ENCODE data around the gene DSG3. TPM values are rescaled to one million over a fixed set of nuclear protein-coding genes. Genes with fewer than 3 reads are reported as not detected.

Gene DSG3
- total RNA-seq, 2 donors from 2014 or later: not detected

DNA sequence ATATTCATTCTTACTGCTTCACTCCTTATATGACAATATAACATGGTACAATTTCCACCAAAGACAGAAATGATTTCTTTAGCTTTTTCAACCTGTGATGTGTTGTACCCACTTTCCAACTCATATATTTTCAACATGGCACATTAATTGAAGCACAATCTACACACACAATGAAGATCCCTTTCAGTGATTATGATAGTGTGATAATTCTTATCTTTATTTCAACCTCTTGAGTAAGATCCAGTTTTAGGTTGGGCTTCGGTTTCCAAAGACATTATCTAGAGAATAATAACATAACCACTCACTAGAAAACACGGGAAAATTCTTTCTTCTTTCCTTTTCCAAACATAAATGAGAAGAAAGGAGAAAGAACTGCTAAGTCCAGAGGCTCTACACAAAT, 3.4 kb upstream of the DSG3 start:
- peaks cover 0 to 3% of the 10 kb centered on the region in 2 donors for H3K27me3 Mint-ChIP-seq
- H3K27ac Mint-ChIP-seq: no peak overlapping the region
- H3K4me1 Mint-ChIP-seq (ENCODE audit: low read depth in 2 of 2): no peaks in the 10 kb centered on the region
- DNase-seq (ENCODE audit: low spot score): no peak
- H3K9me3 Mint-ChIP-seq: no peaks in the 10 kb centered on the region
- H3K36me3 Mint-ChIP-seq: no peaks in the 10 kb centered on the region
- no peak overlapping the region for H3K4me3 Mint-ChIP-seq
- ATAC-seq: no peak

DNA sequence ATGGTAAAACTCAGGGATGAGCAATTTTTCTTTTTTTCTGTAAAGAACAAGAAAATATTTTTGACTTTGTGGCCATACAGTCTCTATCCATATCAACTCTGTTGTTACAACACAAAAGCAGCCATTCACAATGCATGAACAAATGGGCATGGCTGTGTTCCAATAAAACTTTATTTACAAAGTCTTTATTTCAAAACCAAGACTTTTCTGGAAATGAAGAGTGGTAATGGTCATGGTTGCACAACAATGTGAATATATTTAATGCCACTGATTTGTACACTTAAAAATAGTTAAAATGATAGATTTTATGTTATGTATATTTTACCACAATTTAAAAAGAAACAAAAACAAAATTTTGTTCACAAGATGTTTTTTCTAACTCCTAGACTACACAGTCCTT, 1.6 kb upstream of the DSG3 start:
- Mint-ChIP-seq H3K9me3 (no peaks in the 10 kb centered on the region), H3K4me1 (ENCODE audit: low read depth in 2 of 2) (no peaks in the 10 kb centered on the region), H3K27ac (no peak overlapping the region)

DNA sequence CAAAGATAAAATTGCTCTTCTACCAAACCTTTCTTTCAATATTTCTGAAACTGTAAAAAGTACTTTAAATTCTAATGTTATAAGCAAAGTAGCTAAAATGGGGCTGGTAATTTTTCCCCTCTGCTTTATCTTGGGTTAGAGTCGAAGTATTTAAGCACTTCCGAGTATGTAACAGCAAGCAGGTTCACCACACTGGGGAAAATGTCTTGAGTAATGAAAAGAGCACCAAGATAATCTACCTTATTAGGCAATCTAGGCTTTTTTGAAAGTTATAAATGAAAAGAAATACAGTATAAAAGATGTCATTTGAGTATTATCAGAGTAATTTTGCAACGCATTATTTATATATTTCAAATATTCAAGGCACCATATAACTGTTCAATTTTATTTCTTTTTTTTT, 687 bp upstream of the DSG3 start:
- H3K36me3 Mint-ChIP-seq: no peaks in the 10 kb centered on the region
- ATAC-seq (no peak), DNase-seq (ENCODE audit: low spot score) (no peak)
- no peaks in the 10 kb centered on the region for H3K9me3 Mint-ChIP-seq
- H3K27me3 Mint-ChIP-seq: peaks cover 0 to 3% of the 10 kb centered on the region in 2 donors
- no peak overlapping the region for H3K4me3 Mint-ChIP-seq
- H3K4me1 Mint-ChIP-seq (ENCODE audit: low read depth in 2 of 2): no peaks in the 10 kb centered on the region
- no peak overlapping the region for H3K27ac Mint-ChIP-seq

More for the DNA sequence above, 1.6 kb upstream of the DSG3 start:
- Mint-ChIP-seq H3K27me3 (peaks cover 0 to 3% of the 10 kb centered on the region in 2 donors), H3K36me3 (no peaks in the 10 kb centered on the region), H3K4me3 (no peak overlapping the region)
- DNase-seq (ENCODE audit: low spot score) (no peak), ATAC-seq (no peak)

DNA sequence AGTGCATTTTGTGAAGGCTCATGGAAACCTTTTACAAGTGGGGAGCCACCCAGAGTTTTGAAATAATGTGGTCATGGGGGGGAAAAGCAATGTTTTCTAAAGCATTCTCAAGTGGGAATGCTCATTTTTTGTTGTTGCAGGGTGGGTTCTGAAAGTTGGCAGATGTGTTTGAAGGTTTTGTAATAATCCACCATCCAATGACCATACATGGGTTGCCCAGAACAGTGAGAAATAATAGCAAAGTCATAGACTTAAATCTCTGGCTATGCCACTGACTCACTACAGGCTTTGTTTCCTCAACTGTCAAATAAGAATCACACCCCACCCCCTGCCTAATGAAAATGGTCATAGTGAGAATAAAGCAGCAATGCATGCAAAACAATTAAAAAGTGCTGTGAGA, 2.9 kb downstream of the DSG3 start:
- H3K27me3 Mint-ChIP-seq: no peaks in the 10 kb centered on the region
- no peaks in the 10 kb centered on the region for H3K9me3 Mint-ChIP-seq
- no peak overlapping the region for H3K27ac Mint-ChIP-seq
- no peak for DNase-seq (ENCODE audit: low spot score)
- ATAC-seq: no peak
- H3K4me3 Mint-ChIP-seq: no peak overlapping the region
- no peaks in the 10 kb centered on the region for H3K4me1 Mint-ChIP-seq (ENCODE audit: low read depth in 2 of 2)
- H3K36me3 Mint-ChIP-seq: no peaks in the 10 kb centered on the region

DNA sequence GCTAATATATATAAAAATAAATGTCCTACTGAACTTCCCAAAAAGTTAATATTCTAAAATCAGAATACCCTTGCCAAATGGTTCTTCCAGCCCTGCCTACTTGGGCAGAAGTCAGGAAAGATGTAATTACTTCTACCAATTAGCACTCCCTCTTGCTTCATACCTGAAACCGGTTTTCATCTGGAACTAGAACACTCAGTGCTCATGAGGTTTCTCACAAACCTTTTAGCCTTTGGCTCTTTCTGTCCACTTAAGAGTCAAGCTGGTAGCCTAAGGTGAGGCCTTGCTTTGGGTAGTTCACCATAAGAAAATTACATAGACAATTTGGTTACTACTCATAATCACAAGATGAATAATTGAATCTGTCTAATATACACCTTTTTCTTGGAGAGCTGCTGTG, 4.1 kb downstream of the DSG3 start:
- no peaks in the 10 kb centered on the region for H3K9me3 Mint-ChIP-seq

DNA sequence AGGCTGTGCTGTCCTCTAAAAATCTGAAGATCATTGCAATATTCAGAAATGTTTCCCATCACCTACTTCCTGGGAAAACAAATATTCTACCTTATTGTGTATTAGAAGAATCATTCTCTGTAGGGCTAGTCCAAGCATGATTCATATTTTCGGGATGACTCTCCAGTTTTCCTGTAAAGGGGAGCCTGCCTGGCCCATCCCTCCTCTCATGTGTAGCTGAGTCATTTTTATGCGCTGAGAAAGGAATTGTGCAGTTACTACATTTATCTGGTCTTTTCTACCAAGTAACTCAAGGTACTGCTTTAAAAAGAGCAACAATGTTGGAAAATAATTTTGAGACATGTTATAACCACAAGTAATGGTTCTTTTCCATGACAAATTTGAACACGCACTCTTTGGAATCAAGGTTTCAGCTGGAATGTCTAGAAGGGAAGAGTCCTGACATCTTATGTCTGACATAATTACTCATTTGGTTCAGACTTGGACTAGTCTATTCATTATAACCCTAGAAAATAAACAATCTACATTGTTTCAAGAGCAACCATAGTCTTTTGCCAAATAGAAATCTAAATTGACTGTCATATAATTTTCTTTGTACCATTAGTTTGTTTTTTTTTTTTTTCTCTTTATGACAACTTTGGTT, 6.6 kb downstream of the DSG3 start:
- Mint-ChIP-seq H3K9me3 (no peaks in the 10 kb centered on the region), H3K27me3 (peaks cover 0 to 6% of the 10 kb centered on the region in 2 donors), H3K36me3 (no peaks in the 10 kb centered on the region), H3K4me3 (no peak overlapping the region), H3K4me1 (ENCODE audit: low read depth in 2 of 2) (no peaks in the 10 kb centered on the region), H3K27ac (no peak overlapping the region)
- DNase-seq (ENCODE audit: low spot score) (no peak), ATAC-seq (no peak)

More for the DNA sequence above, 4.1 kb downstream of the DSG3 start:
- Mint-ChIP-seq H3K27ac (no peak overlapping the region), H3K4me1 (ENCODE audit: low read depth in 2 of 2) (no peaks in the 10 kb centered on the region), H3K36me3 (no peaks in the 10 kb centered on the region), H3K4me3 (no peak overlapping the region), H3K27me3 (peaks cover 0 to under 1% of the 10 kb centered on the region in 2 donors)
- no peak for DNase-seq (ENCODE audit: low spot score)
- ATAC-seq: no peak

DNA sequence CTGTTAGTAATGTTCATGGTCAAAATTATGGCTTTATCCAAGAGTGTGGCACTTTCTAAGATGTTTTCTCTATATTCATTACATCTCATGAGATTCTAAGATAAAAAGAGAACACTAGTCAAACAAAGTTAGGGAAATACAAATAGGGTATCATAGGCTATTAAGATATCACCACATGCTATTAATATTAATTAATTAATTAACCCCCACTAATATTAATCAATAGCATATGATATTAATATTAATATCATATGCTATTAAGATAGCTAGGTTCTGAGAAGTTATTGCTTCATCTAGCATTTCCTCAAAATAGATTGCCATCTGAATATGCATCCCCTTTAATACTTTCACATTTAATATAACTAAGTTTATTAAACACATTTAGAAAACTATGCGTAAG, 22.1 kb downstream of the DSG3 start:
- no peak for DNase-seq (ENCODE audit: low spot score)
- Mint-ChIP-seq H3K4me3 (no peak overlapping the region), H3K9me3 (no peaks in the 10 kb centered on the region), H3K27me3 (peaks cover 0 to 10% of the 10 kb centered on the region in 2 donors), H3K27ac (no peak overlapping the region), H3K36me3 (no peaks in the 10 kb centered on the region), H3K4me1 (ENCODE audit: low read depth in 2 of 2) (no peaks in the 10 kb centered on the region)
- ATAC-seq: no peak

DNA sequence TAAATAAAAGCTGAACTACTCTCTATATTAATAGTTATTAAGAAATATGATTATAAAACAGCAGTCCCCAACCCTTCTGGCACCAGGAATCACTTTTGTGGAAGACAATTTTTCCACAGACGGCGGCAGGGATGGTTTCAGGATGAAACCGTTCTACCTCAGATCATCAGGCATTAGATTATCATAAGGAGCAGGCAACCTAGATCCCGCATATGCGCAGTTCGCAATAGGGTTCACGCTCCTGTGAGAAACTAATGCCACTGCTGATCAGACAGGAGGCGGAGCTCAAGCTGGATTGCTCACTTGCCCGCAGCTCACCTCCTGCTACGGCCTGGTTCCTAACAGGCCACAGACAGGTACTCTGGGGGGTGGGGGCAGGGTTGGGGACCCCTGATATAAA, 31.1 kb downstream of the DSG3 start:
- DNase-seq (ENCODE audit: low spot score) (no peak), ATAC-seq (no peak)
- Mint-ChIP-seq H3K27ac (no peak overlapping the region), H3K27me3 (peaks cover 6% of the 10 kb centered on the region in 2 donors), H3K36me3 (no peaks in the 10 kb centered on the region), H3K4me1 (ENCODE audit: low read depth in 2 of 2) (no peaks in the 10 kb centered on the region), H3K4me3 (no peak overlapping the region), H3K9me3 (no peaks in the 10 kb centered on the region)

DNA sequence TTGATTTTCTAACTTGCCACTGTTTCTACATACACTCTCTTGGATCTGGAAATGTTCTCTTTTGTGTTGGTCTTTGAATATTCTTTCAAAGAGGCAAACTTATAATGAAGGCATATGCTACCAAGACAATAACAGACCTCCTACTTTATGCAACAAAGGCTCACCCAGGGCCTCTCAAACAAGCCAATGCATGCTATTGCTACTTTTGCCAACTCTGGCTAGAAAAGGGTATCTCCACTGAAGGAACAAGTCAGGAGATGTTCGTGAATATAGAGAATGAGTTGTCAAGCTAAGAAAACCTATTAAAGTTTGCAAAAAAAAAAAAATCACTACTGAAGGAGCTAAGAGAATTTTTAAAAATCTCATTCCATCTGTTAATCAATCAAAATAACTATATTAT, 34.5 kb downstream of the DSG3 start:
- Mint-ChIP-seq H3K4me1 (ENCODE audit: low read depth in 2 of 2) (no peaks in the 10 kb centered on the region), H3K36me3 (no peaks in the 10 kb centered on the region), H3K27me3 (peaks cover 14 to 18% of the 10 kb centered on the region in 2 donors), H3K4me3 (no peak overlapping the region), H3K9me3 (no peaks in the 10 kb centered on the region), H3K27ac (no peak overlapping the region)
- DNase-seq (ENCODE audit: low spot score) (no peak), ATAC-seq (no peak)

DNA sequence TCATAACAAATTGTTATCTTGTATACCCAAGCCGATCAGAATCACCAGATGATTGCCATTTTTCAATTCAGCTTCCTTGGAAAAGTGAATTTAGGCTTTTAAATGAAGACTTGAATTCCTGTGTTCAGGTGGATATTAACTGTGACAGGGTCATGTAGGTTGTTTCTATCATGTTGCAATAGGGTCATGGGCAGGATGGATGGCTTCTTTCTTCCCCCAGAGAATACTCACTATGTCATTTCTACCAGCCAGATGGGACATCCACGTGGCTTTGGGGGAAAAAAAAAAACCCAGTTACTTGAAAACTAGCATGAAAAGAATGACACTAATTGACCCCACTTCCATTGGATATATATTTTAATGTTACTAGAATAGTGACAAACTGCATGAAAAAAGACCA, 35.9 kb downstream of the DSG3 start:
- Mint-ChIP-seq H3K36me3 (no peaks in the 10 kb centered on the region), H3K27ac (no peak overlapping the region), H3K27me3 (peaks cover 14 to 24% of the 10 kb centered on the region in 2 donors), H3K4me1 (ENCODE audit: low read depth in 2 of 2) (no peaks in the 10 kb centered on the region), H3K9me3 (no peaks in the 10 kb centered on the region), H3K4me3 (no peak overlapping the region)
- DNase-seq (ENCODE audit: low spot score): no peak
- no peak for ATAC-seq

DNA sequence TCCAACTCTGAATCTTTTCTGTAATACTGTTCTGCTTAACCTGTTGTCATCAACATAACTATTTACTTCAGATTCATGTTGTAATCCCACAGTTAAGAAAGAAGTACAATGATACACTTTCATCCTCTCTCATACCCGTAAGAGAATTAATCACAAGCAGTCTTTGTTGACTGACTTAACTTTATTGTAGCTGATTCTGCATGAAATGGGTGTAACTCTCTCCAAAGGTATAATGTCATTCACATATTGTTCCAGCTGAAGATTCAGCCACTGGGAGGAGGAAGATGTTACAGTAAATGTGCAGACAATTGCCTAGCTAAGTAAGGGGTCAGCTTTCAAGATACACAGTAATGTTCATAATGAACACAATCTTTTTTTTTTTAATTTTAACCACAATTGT, 36.9 kb downstream of the DSG3 start:
- no peak overlapping the region for H3K27ac Mint-ChIP-seq
- peaks cover 20 to 27% of the 10 kb centered on the region in 2 donors for H3K27me3 Mint-ChIP-seq
- no peaks in the 10 kb centered on the region for H3K36me3 Mint-ChIP-seq
- no peaks in the 10 kb centered on the region for H3K4me1 Mint-ChIP-seq (ENCODE audit: low read depth in 2 of 2)
- no peak overlapping the region for H3K4me3 Mint-ChIP-seq
- DNase-seq (ENCODE audit: low spot score) (no peak), ATAC-seq (no peak)
- no peaks in the 10 kb centered on the region for H3K9me3 Mint-ChIP-seq

DNA sequence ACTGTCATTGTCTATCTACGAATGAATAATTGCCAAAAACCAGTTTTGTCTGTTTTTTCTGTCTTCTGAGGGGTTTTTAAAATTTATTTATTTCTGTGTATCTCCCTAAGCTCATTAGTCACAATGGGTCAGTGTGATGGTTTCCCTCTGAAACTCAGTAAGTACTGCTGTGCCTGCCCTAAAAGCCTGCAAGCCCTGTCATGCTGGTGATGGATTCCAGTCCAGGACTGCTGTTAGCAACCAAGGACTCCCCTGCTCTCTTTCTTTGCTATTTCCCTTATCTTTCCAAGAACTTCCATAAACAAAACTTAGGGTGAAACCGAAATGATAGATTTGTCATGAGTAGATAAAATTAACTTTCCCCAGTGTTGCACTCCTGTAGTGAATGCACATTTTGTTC, 38.6 kb downstream of the DSG3 start:
- no peaks in the 10 kb centered on the region for H3K36me3 Mint-ChIP-seq

DNA sequence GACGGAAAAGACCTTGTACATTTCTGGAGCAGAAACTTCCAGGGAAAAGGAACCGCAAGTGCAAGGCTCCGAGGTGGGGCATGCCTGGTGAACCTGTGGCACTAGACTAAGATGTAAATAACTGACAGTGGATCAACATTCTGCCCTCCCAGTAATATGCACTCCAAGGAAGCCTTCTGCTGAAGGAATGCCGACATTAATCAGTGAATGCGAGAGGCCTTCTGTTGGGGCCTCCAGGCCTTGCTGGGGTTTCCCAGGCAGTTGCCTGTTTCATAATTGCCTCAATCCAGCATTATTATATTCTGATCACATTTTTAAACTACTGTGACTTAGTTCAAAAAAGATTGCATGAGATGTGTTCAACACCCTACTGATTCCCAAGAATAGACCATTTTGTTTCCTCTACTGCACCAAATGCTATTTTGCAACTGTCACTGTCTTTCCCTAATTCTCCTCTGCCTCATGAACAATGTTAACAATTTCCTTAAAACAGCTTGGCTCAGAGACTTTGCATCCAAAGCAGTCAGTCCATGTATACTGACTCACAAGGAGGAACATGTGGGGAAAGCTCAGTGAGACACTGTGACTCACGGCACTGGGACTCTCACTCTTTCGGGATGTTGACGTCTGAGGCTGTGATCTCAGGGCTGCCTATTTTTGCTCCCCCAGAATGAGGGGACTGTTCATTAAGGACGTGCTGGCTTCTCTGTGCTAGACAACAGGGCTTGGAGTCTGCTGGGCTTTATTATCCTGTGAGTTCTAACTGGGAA, 39.9 kb downstream of the DSG3 start:
- H3K9me3 Mint-ChIP-seq: no peaks in the 10 kb centered on the region
- H3K36me3 Mint-ChIP-seq: no peaks in the 10 kb centered on the region
- H3K27me3 Mint-ChIP-seq: peaks cover 18 to 32% of the 10 kb centered on the region in 2 donors
- ATAC-seq (no peak), DNase-seq (ENCODE audit: low spot score) (no peak)
- no peak overlapping the region for H3K27ac Mint-ChIP-seq
- H3K4me1 Mint-ChIP-seq (ENCODE audit: low read depth in 2 of 2): no peaks in the 10 kb centered on the region
- H3K4me3 Mint-ChIP-seq: no peak overlapping the region

More for the DNA sequence above, 38.6 kb downstream of the DSG3 start:
- Mint-ChIP-seq H3K4me1 (ENCODE audit: low read depth in 2 of 2) (no peaks in the 10 kb centered on the region), H3K27ac (no peak overlapping the region), H3K27me3 (peaks cover 24 to 30% of the 10 kb centered on the region in 2 donors), H3K9me3 (no peaks in the 10 kb centered on the region), H3K4me3 (no peak overlapping the region)
- ATAC-seq: no peak
- no peak for DNase-seq (ENCODE audit: low spot score)

DNA sequence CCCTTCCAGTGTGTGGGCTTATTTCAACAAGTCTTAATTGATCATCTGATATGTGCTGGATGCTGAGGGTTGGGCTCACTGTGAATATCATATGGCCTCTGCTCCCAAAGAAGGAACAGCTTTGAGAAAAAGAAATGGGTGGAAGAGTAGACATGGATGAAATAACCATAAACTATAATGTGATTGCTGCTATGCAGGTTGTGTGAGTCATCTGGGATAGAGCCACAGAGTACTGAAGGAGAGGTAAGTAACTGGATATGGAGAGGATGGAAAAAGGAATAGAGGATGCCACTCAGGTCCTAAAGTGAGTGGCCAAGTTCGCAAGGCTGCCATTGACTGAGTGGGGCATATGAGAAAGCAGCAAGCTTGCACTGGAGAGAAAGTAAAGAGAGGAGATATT, 41.8 kb downstream of the DSG3 start:
- no peak for ATAC-seq
- H3K4me1 Mint-ChIP-seq (ENCODE audit: low read depth in 2 of 2): no peaks in the 10 kb centered on the region
- no peaks in the 10 kb centered on the region for H3K36me3 Mint-ChIP-seq
- H3K9me3 Mint-ChIP-seq: no peaks in the 10 kb centered on the region
- H3K27me3 Mint-ChIP-seq: peaks cover 18 to 28% of the 10 kb centered on the region in 2 donors
- H3K4me3 Mint-ChIP-seq: no peak overlapping the region
- H3K27ac Mint-ChIP-seq: no peak overlapping the region
- DNase-seq (ENCODE audit: low spot score): no peak

All from natural killer cell treated with Interleukin-12 subunit alpha and Interleukin-12 subunit beta and Interleukin-15 and Interleukin-18, amount 100 ng/mL, for 72 hours (primary cell).